Lower leg skin (tissue), 4 donors: ENCODE measurements around the gene BLOC1S6. TPM values are rescaled to one million over a fixed set of nuclear protein-coding genes. Genes with fewer than 3 reads are reported as not detected.

Experiments used
- DNase-seq, 2 donors: peaks; one replicate each; pipeline ENCODE4 v3.0.0-alpha.2; 2019; ENCODE audit warnings: low spot score in 2 of 2
- H3K4me3 ChIP-seq: fragments of 200-600 bp; sonication (generic); 2 replicates; pipeline ENCODE4 v1.5.1; 2017; ENCODE audit warnings: mild to moderate bottlenecking, low read depth; ENCODE audit not compliant: poor library complexity, severe bottlenecking
- CTCF ChIP-seq, 3 donors: fragments of 450-650 bp; IDR thresholded peaks; one replicate each; pipeline ENCODE4 v1.5.1; 2016; ENCODE audit warnings: antibody characterized with exemption in 3 of 3, mild to moderate bottlenecking in 3 of 3, moderate library complexity in 2 of 3
- POLR2A ChIP-seq, 2 donors: fragments of 450-650 bp; IDR thresholded peaks; one replicate each; pipeline ENCODE4 v1.6.1; 2016 to 2017; ENCODE audit warnings: antibody characterized with exemption in 2 of 2, mild to moderate bottlenecking in 1 of 2, moderate library complexity in 1 of 2
- WGBS, 2 donors: methylation state at CpG; one replicate each; pipeline ENCODE4 v1.1.5; 2018; 5-methylcytosine and 5-hydroxymethylcytosine counted together
- intact Hi-C: fragments of 100-400 bp; cut with DNase I; formaldehyde crosslinking; loops from one replicate; pipeline ENCODE4 v1.15.0; 2023; ENCODE audit warnings: low total_unique reads
- total RNA-seq, 4 donors: library from RNA; depleted of rRNA; stranded (reverse); fragments of >200 nt; gene quantifications; one replicate each; pipeline ENCODE4 v1.1.0, GENCODE V29; 2016

Gene BLOC1S6
- total RNA-seq, 4 donors from 2014 or later, result 24.5 to 32.0 (median 27.0) TPM

- no peak overlapping the region for H3K4me3 ChIP-seq
- TF ChIP-seq CTCF (IDR thresholded peaks at IDR 0.05) (no peak), POLR2A (IDR thresholded peaks at IDR 0.05) (no peak)
- intact Hi-C loops, result no loop called here
- peak in 1 of 2 donors; percentile 5 for DNase-seq
- WGBS, 2 donors, result 98 to 99% methylated on average over 7 of the region's 7 CpGs
Measured at GRCh38 chr15:45628136-45628535, 41.0 kb downstream of the BLOC1S6 start.

GRCh38 chr15:45630917-45631691, 43.9 kb downstream of the BLOC1S6 start:
- no peak overlapping the region for H3K4me3 ChIP-seq
- intact Hi-C loops, result no loop called here
- TF ChIP-seq CTCF (IDR thresholded peaks at IDR 0.05) (no peak), POLR2A (IDR thresholded peaks at IDR 0.05) (no peak)
- peak in 1 of 2 donors; percentile 0 for DNase-seq
- WGBS, 2 donors, result 75 to 76% methylated on average over 7 of the region's 7 CpGs

GRCh38 chr15:45631776-45632175, 44.6 kb downstream of the BLOC1S6 start:
- H3K4me3 ChIP-seq, result no peak overlapping the region
- intact Hi-C loops, result no loop called here
- 37 to 48% methylated on average over 2 of the region's 2 CpGs for WGBS, 2 donors
- DNase-seq, result no peak
- TF ChIP-seq CTCF (IDR thresholded peaks at IDR 0.05), result no peak
- TF ChIP-seq POLR2A (IDR thresholded peaks at IDR 0.05), result no peak

GRCh38 chr15:45634432-45635190, 47.4 kb downstream of the BLOC1S6 start, which contains the start of gene SQOR:
SQOR (plus strand) TSS chr15:45635029; CDS start chr15:45658924, 23,895 bp downstream.
- TF ChIP-seq POLR2A (IDR thresholded peaks at IDR 0.05) (peak in 1 of 2 donors; percentile 6), CTCF (IDR thresholded peaks at IDR 0.05) (no peak)
- DNase-seq, result peak; percentile 88 to 98
- peak within 1 kb of the TSS; percentile 54 for H3K4me3 ChIP-seq
- intact Hi-C loops, result no loop called here
- WGBS, 2 donors, result 2 to 4% methylated on average over 17 to 32 of the region's 53 CpGs

- TF ChIP-seq CTCF (IDR thresholded peaks at IDR 0.05) (no peak), POLR2A (IDR thresholded peaks at IDR 0.05) (no peak)
- WGBS, 2 donors, result 0 to 1% methylated on average over 24 to 29 of the region's 29 CpGs
- DNase-seq, result peak; percentile 51 to 94
- intact Hi-C loops, result no loop called here
- H3K4me3 ChIP-seq, result peak overlapping the region; percentile 54
Measured at GRCh38 chr15:45635191-45635638, 48.0 kb downstream of the BLOC1S6 start.
